ENCODE measurements around the gene AGO1. TPM values are rescaled to one million over a fixed set of nuclear protein-coding genes. Genes with fewer than 3 reads are reported as not detected.

Gene AGO1
- total RNA-seq (10 to 100 TPM; 21.4 to 28.6 TPM), polyA plus RNA-seq (1 to 10 TPM; 3.7 to 5.4 TPM)
- long read RNA-seq, donor 1, partial matches to known transcripts: 15 of 15 reads
- long read RNA-seq, donor 1, other reads (novel, unspliced or antisense): 0 of 15 reads
- long read RNA-seq, donor 2: 0 reads
- long read RNA-seq, donor 3, full-length matches to known transcripts: 1 of 1 reads
- long read RNA-seq, donor 3, partial matches to known transcripts: 0 of 1 reads
- long read RNA-seq, donor 3, other reads (novel, unspliced or antisense): 0 of 1 reads
- long read RNA-seq, donor 4: 0 reads
- long read RNA-seq, donor 5, full-length matches to known transcripts: 2 of 2 reads
- long read RNA-seq, donor 5, partial matches to known transcripts: 0 of 2 reads
- long read RNA-seq, donor 5, other reads (novel, unspliced or antisense): 0 of 2 reads

GRCh38 chr1:35882945-35883634, at the start of gene AGO1:
TSS of gene AGO1 (plus strand) at chr1:35883209. CDS start at chr1:35883422, 213 bp downstream.
- TF ChIP-seq CTCF (IDR thresholded peaks at IDR 0.05; ENCODE audit: control extremely low read depth, extremely low read depth): peak; percentile 91
- Histone ChIP-seq H3K9ac (ENCODE audit: insufficient read depth in 1 of 2, low read length in 2 of 2) (peak within 1 kb of the TSS; percentile 46 to 59), H3K27me3 (ENCODE audit: control insufficient read depth in 3 of 3, insufficient read depth in 3 of 3, low read length in 2 of 3) (peaks cover 0 to 3% (median 0%) of the 10 kb centered on the region in 3 donors), H3K9me3 (ENCODE audit: control insufficient read depth in 4 of 4, insufficient read depth in 3 of 4, low read length in 3 of 4) (no peaks in the 10 kb centered on the region), H3K36me3 (ENCODE audit: control insufficient read depth in 4 of 4, insufficient read depth in 4 of 4, low read length in 4 of 4) (peaks cover 0 to 5% (median 2%) of the 10 kb centered on the region in 4 donors), H3K4me3 (peak within 1 kb of the TSS; percentile 98), H3K4me1 (ENCODE audit: control insufficient read depth in 5 of 5, insufficient read depth in 5 of 5, low read length in 5 of 5) (peaks cover 5 to 25% (median 14%) of the 10 kb centered on the region in 5 donors), H3K27ac (ENCODE audit: low read depth in 1 of 2, low read length in 1 of 2) (peak within 1 kb of the TSS; percentile 58 to 86)
- ATAC-seq (ENCODE audit: insufficient read depth, low FRiP score) (peak; percentile 97), DNase-seq (peak; percentile 95 to 97 (median 96))
- 1% methylated on average over 52 to 58 of the region's 58 CpGs for WGBS, 2 donors

GRCh38 chr1:35833395-35833794, 49.6 kb upstream of the AGO1 start:
- H3K27ac ChIP-seq (ENCODE audit: low read depth in 1 of 2, low read length in 1 of 2): no peak overlapping the region
- H3K9ac ChIP-seq (ENCODE audit: insufficient read depth in 1 of 2, low read length in 2 of 2): no peak overlapping the region
- no peak for DNase-seq
- H3K27me3 ChIP-seq (ENCODE audit: control insufficient read depth in 3 of 3, insufficient read depth in 3 of 3, low read length in 2 of 3): no peaks in the 10 kb centered on the region
- ATAC-seq (ENCODE audit: insufficient read depth, low FRiP score): no peak
- peaks cover 16 to 46% (median 34%) of the 10 kb centered on the region in 4 donors for H3K36me3 ChIP-seq (ENCODE audit: control insufficient read depth in 4 of 4, insufficient read depth in 4 of 4, low read length in 4 of 4)
- H3K9me3 ChIP-seq (ENCODE audit: control insufficient read depth in 4 of 4, insufficient read depth in 3 of 4, low read length in 3 of 4): peaks cover 0 to 3% (median 0%) of the 10 kb centered on the region in 4 donors
- H3K4me1 ChIP-seq (ENCODE audit: control insufficient read depth in 5 of 5, insufficient read depth in 5 of 5, low read length in 5 of 5): no peaks in the 10 kb centered on the region
- TF ChIP-seq CTCF (IDR thresholded peaks at IDR 0.05; ENCODE audit: control extremely low read depth, extremely low read depth): no peak
- WGBS, 2 donors: 92% methylated on average over 2 of the region's 2 CpGs
- H3K4me3 ChIP-seq: no peak overlapping the region

GRCh38 chr1:35834218-35834617, 48.8 kb upstream of the AGO1 start:
- DNase-seq (no peak), ATAC-seq (ENCODE audit: insufficient read depth, low FRiP score) (no peak)
- H3K36me3 ChIP-seq (ENCODE audit: control insufficient read depth in 4 of 4, insufficient read depth in 4 of 4, low read length in 4 of 4): peaks cover 16 to 47% (median 35%) of the 10 kb centered on the region in 4 donors
- TF ChIP-seq CTCF (IDR thresholded peaks at IDR 0.05; ENCODE audit: control extremely low read depth, extremely low read depth): no peak
- H3K9me3 ChIP-seq (ENCODE audit: control insufficient read depth in 4 of 4, insufficient read depth in 3 of 4, low read length in 3 of 4): peaks cover 0 to 3% (median 0%) of the 10 kb centered on the region in 4 donors
- H3K27me3 ChIP-seq (ENCODE audit: control insufficient read depth in 3 of 3, insufficient read depth in 3 of 3, low read length in 2 of 3): no peaks in the 10 kb centered on the region
- H3K9ac ChIP-seq (ENCODE audit: insufficient read depth in 1 of 2, low read length in 2 of 2): no peak overlapping the region
- H3K4me3 ChIP-seq: no peak overlapping the region
- H3K4me1 ChIP-seq (ENCODE audit: control insufficient read depth in 5 of 5, insufficient read depth in 5 of 5, low read length in 5 of 5): no peaks in the 10 kb centered on the region
- no peak overlapping the region for H3K27ac ChIP-seq (ENCODE audit: low read depth in 1 of 2, low read length in 1 of 2)
- WGBS, 2 donors: 93 to 98% methylated on average over 2 of the region's 2 CpGs
